Uterus (tissue), 2 donors: ENCODE results near the gene NUMB.

Experiments used
- POLR2A ChIP-seq, 2 donors: fragments of 450-650 bp; IDR thresholded peaks; one replicate each; pipeline ENCODE4 v1.6.1; 2016; ENCODE audit warnings: antibody characterized with exemption in 2 of 2, mild to moderate bottlenecking in 1 of 2, moderate library complexity in 1 of 2
- TF ChIP-seq, protein P1 (sequence below), 4 experiments: fragments of 200-600 bp in 2 of 4; fragments of 450-650 bp in 2 of 4; sonication (generic) in 2 of 4; IDR thresholded peaks; one replicate each; pipeline ENCODE4 v1.5.1; 2016 to 2019; ENCODE audit warnings: antibody characterized with exemption in 4 of 4, mild to moderate bottlenecking in 2 of 4, moderate library complexity in 1 of 4

DNA sequence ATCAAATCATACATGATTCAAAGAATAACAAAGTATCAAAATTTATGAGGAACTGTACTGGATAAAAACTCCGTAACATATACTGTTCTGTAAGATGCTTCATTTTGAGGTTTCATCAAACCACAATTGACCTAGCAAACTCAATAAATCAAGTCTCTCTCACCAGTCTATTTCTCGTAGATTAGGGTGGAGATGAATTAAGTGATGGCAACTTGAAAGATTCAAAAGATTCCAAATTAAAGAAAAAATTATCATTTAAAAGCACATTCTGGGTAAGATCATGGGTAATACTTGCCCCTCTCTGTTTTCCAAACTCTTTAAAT lies 146.7 kb downstream of the NUMB start:
- TF ChIP-seq, protein P1, sequence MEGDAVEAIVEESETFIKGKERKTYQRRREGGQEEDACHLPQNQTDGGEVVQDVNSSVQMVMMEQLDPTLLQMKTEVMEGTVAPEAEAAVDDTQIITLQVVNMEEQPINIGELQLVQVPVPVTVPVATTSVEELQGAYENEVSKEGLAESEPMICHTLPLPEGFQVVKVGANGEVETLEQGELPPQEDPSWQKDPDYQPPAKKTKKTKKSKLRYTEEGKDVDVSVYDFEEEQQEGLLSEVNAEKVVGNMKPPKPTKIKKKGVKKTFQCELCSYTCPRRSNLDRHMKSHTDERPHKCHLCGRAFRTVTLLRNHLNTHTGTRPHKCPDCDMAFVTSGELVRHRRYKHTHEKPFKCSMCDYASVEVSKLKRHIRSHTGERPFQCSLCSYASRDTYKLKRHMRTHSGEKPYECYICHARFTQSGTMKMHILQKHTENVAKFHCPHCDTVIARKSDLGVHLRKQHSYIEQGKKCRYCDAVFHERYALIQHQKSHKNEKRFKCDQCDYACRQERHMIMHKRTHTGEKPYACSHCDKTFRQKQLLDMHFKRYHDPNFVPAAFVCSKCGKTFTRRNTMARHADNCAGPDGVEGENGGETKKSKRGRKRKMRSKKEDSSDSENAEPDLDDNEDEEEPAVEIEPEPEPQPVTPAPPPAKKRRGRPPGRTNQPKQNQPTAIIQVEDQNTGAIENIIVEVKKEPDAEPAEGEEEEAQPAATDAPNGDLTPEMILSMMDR (IDR thresholded peaks at IDR 0.05), result no peak
- no peak for TF ChIP-seq POLR2A (IDR thresholded peaks at IDR 0.05)
